Measurements from ENCODE around the gene KREMEN1. TPM values are rescaled to one million over a fixed set of nuclear protein-coding genes. Genes with fewer than 3 reads are reported as not detected.

Gene KREMEN1
- total and polyA plus RNA-seq, 2 of the 4 experiments (the other 2 are of a cell fraction), result 2.9 to 4.6 TPM

DNA sequence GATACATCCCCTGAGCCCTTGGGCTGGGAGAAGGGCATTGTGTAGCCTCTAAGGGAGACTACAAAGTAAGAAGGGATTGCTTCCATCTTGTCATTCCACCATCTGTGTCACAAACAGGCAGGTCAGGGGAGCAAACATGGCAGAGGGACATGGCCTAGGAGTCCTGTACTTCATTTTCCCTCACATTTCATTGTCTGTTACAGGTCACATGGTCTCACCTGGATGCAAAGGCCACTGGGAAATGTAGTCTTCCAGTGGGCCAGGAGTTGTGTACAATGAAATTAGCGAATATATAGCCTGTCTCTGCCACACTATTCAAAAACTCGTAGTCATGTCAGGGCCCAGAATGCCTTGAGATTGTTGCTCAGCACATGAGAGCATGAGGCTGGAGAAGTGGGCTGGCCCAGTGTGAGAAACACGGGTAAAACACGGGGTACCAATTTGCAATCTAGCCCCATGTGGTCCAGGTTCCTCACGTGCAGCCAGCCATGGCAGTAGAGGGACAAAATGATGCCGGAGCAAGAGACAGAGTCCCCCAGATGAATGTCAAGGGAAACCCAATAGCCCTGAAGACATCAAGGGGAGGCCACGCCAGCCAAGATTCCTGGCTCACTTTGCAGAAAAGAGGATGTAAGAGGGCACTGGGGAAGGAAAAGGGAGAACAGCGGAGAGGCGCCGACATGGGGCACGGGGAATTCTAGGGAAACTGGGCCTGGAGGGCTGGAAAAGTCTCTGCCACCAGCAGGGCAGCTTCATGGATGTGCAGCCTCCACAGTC lies 85.1 kb downstream of the KREMEN1 start:
- no peak overlapping the region for H3K9ac ChIP-seq (ENCODE audit: low read depth, low read length)
- no peak overlapping the region for H2BK5ac ChIP-seq (ENCODE audit: low read depth, low read length, poor library complexity, severe bottlenecking)
- ChIA-PET CTCF (no interaction called here), POLR2A (ENCODE audit: unreplicated experiment) (no interaction called here)
- intact Hi-C loops (cut with micrococcal nuclease) (loop anchor here (10.0 kb wide), 1 partner anchor 553 kb away; no protein-coding TSS in a partner anchor), in situ Hi-C loops (cut with MboI; ENCODE audit: low sequenced_read_pairs) (no loop called here), dilution Hi-C loops (cut with HindIII; ENCODE audit: low sequenced_read_pairs, unreplicated experiment) (no loop called here)
- 92% methylated on average over 5 of the region's 11 CpGs; no CpG with 5 or more reads in 1 of the 2 experiments for WGBS, 2 experiments (ENCODE audit: extremely low coverage in 2 of 2, insufficient read length in 1 of 2)
- H4K20me1 ChIP-seq (ENCODE audit: insufficient read depth, low read length), result no peaks in the 10 kb centered on the region
- no peak overlapping the region for H3K23ac ChIP-seq (ENCODE audit: low read depth, low read length)
- no peaks in the 10 kb centered on the region for H3K9me3 ChIP-seq (ENCODE audit: control insufficient read depth, insufficient read depth, low read length)
- no peaks in the 10 kb centered on the region for H3K79me1 ChIP-seq (ENCODE audit: low read depth in 1 of 2, low read length in 2 of 2)
- H4K91ac ChIP-seq (ENCODE audit: insufficient read depth, low read depth, low read length), result no peak overlapping the region
- H3K14ac ChIP-seq (replicated peaks; ENCODE audit: low read depth, low read length), result no peak overlapping the region
- H2AK9ac ChIP-seq (replicated peaks; ENCODE audit: low read depth, low read length, poor library complexity), result no peak overlapping the region
- H2AK5ac ChIP-seq (ENCODE audit: low read depth, low read length), result no peak overlapping the region
- peak overlapping the region; percentile 32 for H2AFZ ChIP-seq (replicated peaks; ENCODE audit: low read length, poor library complexity)
- no peak overlapping the region for H2BK20ac ChIP-seq (ENCODE audit: low read depth, low read length)
- H3K36me3 ChIP-seq (ENCODE audit: control insufficient read depth, insufficient read depth, low read length), result no peaks in the 10 kb centered on the region
- no peak overlapping the region for H3K18ac ChIP-seq (ENCODE audit: low read depth, low read length)
- no peak overlapping the region for H3K4me2 ChIP-seq (ENCODE audit: low read depth, low read length)
- BruUV-seq (replicated peaks), result no TSS peak
- no peak overlapping the region for H4K5ac ChIP-seq (ENCODE audit: low read depth, low read length)
- ATAC-seq (ENCODE audit: low read depth), result no peak
- H3K9me1 ChIP-seq (ENCODE audit: insufficient read depth, low read length), result no peaks in the 10 kb centered on the region
- H3K4me3 ChIP-seq (ENCODE audit: insufficient read depth, low read depth, low read length), result no peak overlapping the region
- no peak overlapping the region for H4K8ac ChIP-seq (ENCODE audit: low read depth in 2 of 2, low read length in 2 of 2)
- no peak overlapping the region for H3K56ac ChIP-seq (ENCODE audit: extremely low read depth, insufficient read depth, low read length)
- peaks cover 2% of the 10 kb centered on the region for H3K27me3 ChIP-seq (ENCODE audit: control insufficient read depth, insufficient read depth, low read length)
- H2BK120ac ChIP-seq (ENCODE audit: low read depth, low read length), result no peak overlapping the region
- TF ChIP-seq NFE2L2 (IDR thresholded peaks at IDR 0.05; ENCODE audit: low read depth, low read length) (no peak), MAZ (IDR thresholded peaks at IDR 0.05; ENCODE audit: borderline replicate concordance, low read depth, low read length) (no peak)
- TF ChIP-seq, protein P1, sequence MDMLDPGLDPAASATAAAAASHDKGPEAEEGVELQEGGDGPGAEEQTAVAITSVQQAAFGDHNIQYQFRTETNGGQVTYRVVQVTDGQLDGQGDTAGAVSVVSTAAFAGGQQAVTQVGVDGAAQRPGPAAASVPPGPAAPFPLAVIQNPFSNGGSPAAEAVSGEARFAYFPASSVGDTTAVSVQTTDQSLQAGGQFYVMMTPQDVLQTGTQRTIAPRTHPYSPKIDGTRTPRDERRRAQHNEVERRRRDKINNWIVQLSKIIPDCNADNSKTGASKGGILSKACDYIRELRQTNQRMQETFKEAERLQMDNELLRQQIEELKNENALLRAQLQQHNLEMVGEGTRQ (IDR thresholded peaks at IDR 0.05; ENCODE audit: low read depth, low read length), result peak; percentile 47; the same call in 1 of the 2 replicates
- H3K4me1 ChIP-seq (ENCODE audit: control insufficient read depth, insufficient read depth, low read length), result no peaks in the 10 kb centered on the region
- no peak for DNase-seq
- H3K27ac ChIP-seq (ENCODE audit: insufficient read depth, low read length), result no peak overlapping the region
- no peak overlapping the region for H3K4ac ChIP-seq (ENCODE audit: low read depth, low read length)
- H2BK15ac ChIP-seq (ENCODE audit: low read depth, low read length), result no peak overlapping the region
